HUES64 (cell line): ENCODE results near the gene PPARD.
"Not testable (repeated sequence)": the region's sequence is repeated elsewhere in the genome, so short reads cannot be mapped to it uniquely, and the experiment has no call there.

Experiments
- H3K27ac ChIP-seq: 2 replicates; pipeline ENCODE4 v1.7.0; 2013; ENCODE audit warnings: low read depth, low read length, inconsistent platforms
- H3K27me3 ChIP-seq: 2 replicates; pipeline ENCODE4 v1.6.1; 2013; ENCODE audit warnings: mild to moderate bottlenecking, low read length; ENCODE audit not compliant: insufficient read depth
- H3K36me3 ChIP-seq: 2 replicates; pipeline ENCODE4 v1.6.1; 2013; ENCODE audit warnings: mild to moderate bottlenecking, low read length; ENCODE audit not compliant: insufficient read depth
- H3K4me1 ChIP-seq: 2 replicates; pipeline ENCODE4 v1.6.1; 2013; ENCODE audit warnings: mild to moderate bottlenecking, low read length, moderate library complexity; ENCODE audit not compliant: insufficient read depth
- H3K4me3 ChIP-seq: 2 replicates; pipeline ENCODE4 v1.5.1; 2013; ENCODE audit warnings: mild to moderate bottlenecking, low read length, moderate library complexity
- H3K9ac ChIP-seq: 2 replicates; pipeline ENCODE4 v1.6.1; 2013; ENCODE audit warnings: mild to moderate bottlenecking, low read depth, low read length
- H3K9me3 ChIP-seq: 2 replicates; pipeline ENCODE4 v1.6.1; 2013; ENCODE audit warnings: low read depth, low read length; ENCODE audit not compliant: insufficient read depth
- WGBS: fragments of 150-250, 120-280 bp; methylation state at CpG from one replicate; pipeline ENCODE4 v1.1.7; 2013; ENCODE audit warnings: missing lambda C conversion rate; 5-methylcytosine and 5-hydroxymethylcytosine counted together

Gene PPARD

DNA sequence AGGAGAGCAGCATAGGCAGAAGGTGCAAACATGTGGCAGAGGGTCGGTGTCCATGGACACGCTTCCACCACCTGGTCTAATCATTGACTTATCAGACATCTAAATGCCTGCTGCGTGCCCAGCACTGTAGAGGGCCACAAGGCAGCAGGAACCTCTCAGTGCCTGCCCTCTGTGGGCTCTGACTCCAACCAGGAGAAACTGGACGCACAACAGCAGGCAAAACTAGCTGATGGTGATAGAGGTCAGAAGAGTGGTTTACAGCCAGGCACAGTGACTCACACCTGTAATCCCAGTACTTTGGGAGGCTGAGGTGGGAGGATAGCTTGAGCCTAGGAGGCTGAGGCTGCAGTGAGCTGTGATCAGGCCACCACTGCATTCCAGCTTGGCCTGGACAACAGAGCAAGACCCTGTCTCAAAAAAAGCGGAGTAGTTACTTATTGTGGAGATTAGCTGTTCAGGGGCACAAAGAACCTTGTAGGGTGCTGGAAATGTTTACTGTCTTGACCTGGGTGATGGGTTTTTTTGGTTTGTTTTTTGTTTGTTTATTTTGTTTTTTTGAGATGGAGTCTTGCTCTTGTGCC, 46.5 kb downstream of the PPARD start:
- no peaks in the 10 kb centered on the region for H3K27me3 ChIP-seq
- H3K4me1 ChIP-seq: no peaks in the 10 kb centered on the region
- no peak overlapping the region for H3K9ac ChIP-seq
- H3K9me3 ChIP-seq: no peaks in the 10 kb centered on the region
- H3K4me3 ChIP-seq: no peak overlapping the region
- WGBS: 94% methylated on average over 5 of the region's 5 CpGs
- no peak overlapping the region for H3K27ac ChIP-seq
- no peaks in the 10 kb centered on the region for H3K36me3 ChIP-seq

DNA sequence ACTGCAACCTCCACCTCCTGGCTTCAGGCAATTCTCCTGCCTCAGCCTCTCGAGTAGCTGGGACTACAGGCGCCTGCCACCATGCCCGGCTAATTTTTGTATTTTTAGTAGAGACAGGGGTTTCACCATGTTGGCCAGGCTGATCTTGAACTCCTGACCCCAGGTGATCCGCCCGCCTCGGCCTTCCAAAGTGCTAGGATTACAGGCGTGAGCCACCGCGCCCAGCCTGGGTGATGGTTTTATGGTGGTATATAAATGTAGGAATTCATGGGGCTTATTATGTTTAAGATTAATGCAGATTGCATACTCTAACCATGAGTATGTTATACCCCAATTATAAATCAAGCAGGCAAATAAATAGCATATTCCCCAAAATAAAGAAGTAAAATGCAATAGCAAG, 47.0 kb downstream of the PPARD start:
- H3K27me3 ChIP-seq, H3K4me3 ChIP-seq, H3K9ac ChIP-seq, H3K27ac ChIP-seq, H3K9me3 ChIP-seq, H3K4me1 ChIP-seq, H3K36me3 ChIP-seq: not testable (repeated sequence)
- WGBS: 96% methylated on average over 9 of the region's 9 CpGs

DNA sequence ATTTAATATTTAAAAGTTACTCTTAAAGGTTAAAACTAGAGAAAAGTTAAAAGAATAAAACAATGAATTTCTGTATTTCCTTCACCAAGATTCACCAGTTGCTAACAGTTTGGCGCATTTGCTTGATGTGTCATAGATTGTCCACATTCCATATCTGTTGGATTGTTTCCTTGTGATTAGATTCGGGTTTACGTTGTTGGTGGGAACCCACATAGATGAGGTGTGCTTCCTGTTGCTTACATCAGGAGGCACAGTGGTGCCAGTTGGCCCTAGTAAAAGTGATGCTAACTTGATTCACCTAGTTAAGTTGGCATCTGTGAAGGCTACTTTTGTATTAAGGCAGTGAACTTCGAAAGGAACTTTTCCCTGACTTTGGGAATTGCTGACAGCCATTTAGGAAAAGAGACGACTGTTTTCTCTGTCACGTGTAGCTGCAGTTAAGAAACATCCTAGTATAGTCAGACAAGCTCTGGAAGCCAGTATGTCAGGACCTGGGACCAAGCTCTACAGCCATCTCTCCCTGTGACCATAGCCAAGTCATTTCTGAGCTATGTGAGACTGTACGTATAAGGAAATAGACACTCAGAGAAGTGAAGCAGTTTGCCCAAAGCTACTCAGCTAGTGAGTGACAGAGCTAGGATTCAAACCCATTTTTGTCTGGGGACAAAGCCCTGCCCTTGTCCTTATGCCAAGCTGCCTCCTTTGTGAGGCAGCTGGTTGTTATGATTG, 49.0 kb downstream of the PPARD start:
- H3K4me3 ChIP-seq: no peak overlapping the region
- H3K9ac ChIP-seq: no peak overlapping the region
- H3K4me1 ChIP-seq: no peaks in the 10 kb centered on the region
- 95% methylated on average over 7 of the region's 7 CpGs for WGBS
- H3K36me3 ChIP-seq: no peaks in the 10 kb centered on the region
- H3K9me3 ChIP-seq: no peaks in the 10 kb centered on the region
- no peak overlapping the region for H3K27ac ChIP-seq
- no peaks in the 10 kb centered on the region for H3K27me3 ChIP-seq

DNA sequence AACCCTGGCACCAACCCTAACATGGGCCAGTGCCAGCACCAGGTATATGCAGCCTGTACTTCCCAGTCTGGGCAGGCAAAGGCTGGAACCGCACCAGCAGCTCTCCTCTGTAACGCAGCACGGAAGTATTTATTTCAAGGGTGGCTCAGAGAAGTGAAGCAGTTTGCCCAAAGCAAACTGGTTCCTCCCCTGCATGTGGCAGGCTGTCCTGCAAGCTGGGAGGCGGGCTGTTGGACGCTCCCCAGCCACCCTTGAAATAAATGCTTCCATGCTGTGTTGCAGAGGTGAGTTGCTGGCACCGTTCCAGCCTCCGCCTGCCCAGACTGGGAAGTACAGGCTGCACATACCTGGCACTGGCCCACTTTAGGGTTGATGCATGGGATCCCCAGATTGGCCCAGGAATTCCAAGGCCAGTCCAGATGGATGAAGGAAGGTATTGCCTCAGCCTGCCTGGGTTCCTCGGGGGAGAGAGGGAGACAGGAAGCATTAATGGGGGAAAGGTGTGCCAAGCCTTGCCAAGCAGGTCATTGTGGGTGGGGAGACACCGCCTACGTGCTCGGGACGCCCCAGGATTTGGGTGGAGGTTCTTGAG, 49.8 kb downstream of the PPARD start:
- WGBS: 92% methylated on average over 12 of the region's 12 CpGs
- H3K27ac ChIP-seq: no peak overlapping the region
- no peaks in the 10 kb centered on the region for H3K4me1 ChIP-seq
- no peak overlapping the region for H3K4me3 ChIP-seq
- no peaks in the 10 kb centered on the region for H3K9me3 ChIP-seq
- H3K36me3 ChIP-seq: no peaks in the 10 kb centered on the region
- H3K27me3 ChIP-seq: no peaks in the 10 kb centered on the region
- H3K9ac ChIP-seq: no peak overlapping the region

DNA sequence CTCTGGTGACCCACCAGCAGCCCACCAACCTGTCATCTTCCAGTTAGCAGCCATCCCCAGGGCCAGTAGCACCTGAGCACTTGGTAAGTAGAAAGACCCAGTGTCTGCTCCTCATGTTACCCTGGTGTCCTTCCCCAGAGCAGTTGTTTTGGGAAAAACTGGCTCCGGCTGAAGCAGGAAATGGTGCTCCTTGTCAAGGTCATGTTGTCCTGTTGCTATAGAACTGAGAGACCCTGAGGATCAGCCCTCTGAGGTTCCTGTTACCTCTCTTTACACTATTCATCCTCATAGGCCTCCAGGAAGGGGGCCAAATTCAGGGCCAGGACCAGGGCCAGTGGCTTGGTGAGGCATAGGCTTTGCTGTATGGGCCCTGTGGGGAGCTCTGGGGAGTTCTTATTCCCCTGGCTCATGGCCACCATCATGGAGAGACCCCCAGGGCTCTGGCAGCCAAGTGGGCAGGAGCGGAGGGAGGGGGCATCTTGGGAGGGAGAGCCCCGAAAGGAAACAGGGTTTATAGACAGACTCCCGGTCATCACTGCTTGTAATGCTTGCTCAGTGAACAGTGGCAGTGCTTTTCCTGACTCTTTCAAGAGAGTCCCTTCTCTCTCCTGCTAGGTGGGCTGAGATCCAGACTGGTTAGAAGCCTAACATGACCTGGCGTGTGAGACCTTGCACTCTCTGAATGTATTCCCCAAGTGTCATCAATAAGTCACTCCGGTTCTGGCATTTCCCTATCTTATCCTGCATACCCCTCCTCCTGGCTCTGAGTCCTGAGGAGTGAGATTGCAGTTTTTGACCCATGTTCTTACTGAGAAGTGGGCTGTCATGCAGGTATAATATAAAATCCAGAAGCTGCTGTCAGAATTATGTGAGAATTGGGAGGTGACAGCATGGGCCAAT, 50.7 kb downstream of the PPARD start:
- H3K36me3 ChIP-seq: no peaks in the 10 kb centered on the region
- no peak overlapping the region for H3K9ac ChIP-seq
- peaks cover 3% of the 10 kb centered on the region; the same call in 1 of the 2 replicates for H3K4me1 ChIP-seq
- H3K9me3 ChIP-seq: 0 out of 2 replicates have a peak, but pooled peaks cover 2% of the 10 kb centered on the region
- H3K4me3 ChIP-seq: no peak overlapping the region
- WGBS: 89% methylated on average over 6 of the region's 6 CpGs
- no peak overlapping the region for H3K27ac ChIP-seq
- no peaks in the 10 kb centered on the region for H3K27me3 ChIP-seq

DNA sequence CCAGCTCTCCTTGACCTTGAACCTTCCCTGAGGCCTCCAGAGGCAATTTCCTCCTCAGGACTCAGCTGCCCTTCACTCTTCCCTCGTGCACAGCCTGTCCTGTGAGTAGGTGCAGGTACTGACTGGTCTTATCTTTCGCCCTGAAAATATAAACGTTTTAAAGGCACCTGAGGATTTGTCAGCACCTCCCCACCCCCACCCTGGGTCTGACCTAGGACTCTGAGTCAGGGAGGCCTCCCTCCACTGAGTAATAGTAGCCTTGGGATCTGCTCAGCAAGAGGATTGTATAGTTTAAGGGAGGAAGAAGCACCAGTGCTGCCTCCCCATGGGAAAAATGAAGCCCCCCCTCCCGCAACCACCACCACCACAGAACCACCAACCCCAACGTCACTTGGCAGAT, 54.6 kb downstream of the PPARD start:
- H3K27ac ChIP-seq: no peak overlapping the region
- 0 out of 2 replicates have a peak, but pooled peaks cover 2% of the 10 kb centered on the region for H3K9me3 ChIP-seq
- H3K9ac ChIP-seq: no peak overlapping the region
- peaks cover 3% of the 10 kb centered on the region; the same call in 1 of the 2 replicates for H3K4me1 ChIP-seq
- H3K36me3 ChIP-seq: no peaks in the 10 kb centered on the region
- WGBS: 73% methylated on average over 5 of the region's 5 CpGs
- H3K4me3 ChIP-seq: no peak overlapping the region
- no peaks in the 10 kb centered on the region for H3K27me3 ChIP-seq

DNA sequence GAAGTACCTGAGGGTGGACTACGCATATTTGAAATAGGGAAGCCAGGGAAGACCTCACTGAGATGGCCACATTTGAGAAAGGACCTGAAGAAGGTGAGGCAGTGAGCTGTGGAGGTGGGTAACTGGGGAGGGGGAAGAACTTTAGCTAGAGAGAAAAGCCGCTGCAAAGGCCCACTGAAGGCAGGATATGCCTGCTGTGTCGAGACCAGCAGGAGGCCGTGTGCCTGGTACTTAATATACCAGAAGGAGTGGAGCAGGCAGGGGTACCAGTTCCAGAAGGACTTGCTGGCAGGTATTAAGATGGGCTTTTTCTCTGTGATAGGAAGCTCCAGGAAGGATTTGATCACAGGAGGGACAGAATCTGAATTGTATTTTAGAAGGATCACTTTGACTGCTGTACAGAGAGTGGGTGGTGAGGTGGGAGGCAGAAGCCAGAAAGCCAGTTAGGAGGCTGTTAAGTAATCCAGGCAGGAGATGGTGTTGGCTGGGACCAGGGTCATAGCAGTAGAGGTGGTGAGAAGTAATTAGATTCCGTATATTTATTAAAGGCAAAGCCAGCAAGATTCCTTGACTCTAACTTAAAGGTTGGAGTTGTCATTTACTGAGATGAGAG, 55.6 kb downstream of the PPARD start:
- no peak overlapping the region for H3K4me3 ChIP-seq
- no peak overlapping the region for H3K9ac ChIP-seq
- no peaks in the 10 kb centered on the region for H3K27me3 ChIP-seq
- peaks cover 3% of the 10 kb centered on the region; the same call in 1 of the 2 replicates for H3K4me1 ChIP-seq
- H3K27ac ChIP-seq: no peak overlapping the region
- WGBS: 77% methylated on average over 5 of the region's 5 CpGs
- H3K36me3 ChIP-seq: no peaks in the 10 kb centered on the region
- H3K9me3 ChIP-seq: 0 out of 2 replicates have a peak, but pooled peaks cover 2% of the 10 kb centered on the region

DNA sequence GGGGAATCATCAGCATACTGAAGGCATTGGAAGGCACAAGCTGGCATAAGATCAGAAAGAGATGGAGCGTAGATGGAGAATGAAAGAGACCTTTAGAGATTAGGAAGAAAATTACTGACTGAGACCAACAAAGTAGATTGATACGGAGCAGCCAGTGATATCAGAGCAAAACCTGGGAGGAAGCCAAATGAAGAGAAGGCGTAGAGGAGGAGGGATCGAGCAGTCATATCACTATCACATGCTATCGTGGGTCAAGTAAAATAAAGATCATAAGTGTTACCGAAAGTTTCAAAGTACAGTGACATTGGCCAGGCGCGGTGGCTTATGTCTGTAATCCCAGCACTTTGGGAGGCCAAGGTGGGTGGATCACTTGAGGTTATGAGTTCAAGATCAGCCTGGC, 56.2 kb downstream of the PPARD start:
- H3K4me1 ChIP-seq: peaks cover 3% of the 10 kb centered on the region; the same call in 1 of the 2 replicates

DNA sequence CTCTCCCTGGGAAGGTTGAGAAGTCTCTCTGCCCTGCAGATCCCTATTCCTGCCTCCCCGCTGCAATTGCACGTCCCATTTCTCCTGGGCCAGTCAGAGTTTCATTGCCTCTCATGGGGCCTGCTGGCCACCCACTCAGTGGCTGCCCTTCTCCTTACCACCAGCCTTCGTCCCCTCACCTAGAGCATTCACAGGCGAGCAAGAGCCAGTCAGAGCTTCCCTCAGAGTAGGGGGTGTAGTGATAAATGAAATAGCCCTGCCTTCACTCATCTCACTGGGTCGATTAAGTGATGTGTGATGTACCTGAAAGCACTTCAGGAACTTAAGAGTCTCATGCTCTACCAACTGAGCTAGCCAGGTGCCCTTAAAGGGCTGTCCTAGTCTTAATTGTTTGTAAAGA, 57.8 kb downstream of the PPARD start:
- Histone ChIP-seq H3K4me1 (peaks cover 3% of the 10 kb centered on the region; the same call in 1 of the 2 replicates), H3K9me3 (0 out of 2 replicates have a peak, but pooled peaks cover 2% of the 10 kb centered on the region), H3K27me3 (no peaks in the 10 kb centered on the region), H3K27ac (no peak overlapping the region), H3K36me3 (no peaks in the 10 kb centered on the region), H3K9ac (no peak overlapping the region), H3K4me3 (no peak overlapping the region)
- 93% methylated on average over 4 of the region's 5 CpGs for WGBS

More for the DNA sequence above, 56.2 kb downstream of the PPARD start:
- Histone ChIP-seq H3K9ac (no peak overlapping the region), H3K9me3 (0 out of 2 replicates have a peak, but pooled peaks cover 2% of the 10 kb centered on the region), H3K4me3 (no peak overlapping the region), H3K36me3 (no peaks in the 10 kb centered on the region), H3K27ac (no peak overlapping the region), H3K27me3 (no peaks in the 10 kb centered on the region)
- 97% methylated on average over 8 of the region's 8 CpGs for WGBS

DNA sequence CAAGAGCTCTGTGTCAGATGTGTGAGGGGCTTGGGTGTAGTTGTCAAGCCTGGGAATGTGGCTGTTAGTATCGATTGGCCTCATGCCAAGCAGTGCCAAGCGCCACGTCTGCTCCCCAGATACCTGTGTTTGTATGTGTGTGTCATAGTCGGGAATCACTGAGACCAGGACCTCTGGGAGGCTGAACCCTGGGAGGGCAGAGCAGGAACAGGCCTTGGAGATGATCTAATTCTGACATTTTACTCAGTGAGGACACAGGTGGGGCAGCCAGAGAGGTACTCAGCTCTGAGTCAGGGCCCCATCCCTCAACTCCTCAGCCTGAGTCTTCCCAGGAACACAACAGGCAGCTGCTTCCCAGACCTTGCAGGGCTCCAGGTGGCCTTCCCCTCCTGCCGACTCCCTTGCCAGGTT, 58.5 kb downstream of the PPARD start:
- no peak overlapping the region for H3K9ac ChIP-seq
- 91% methylated on average over 5 of the region's 5 CpGs for WGBS
- 0 out of 2 replicates have a peak, but pooled peaks cover 2% of the 10 kb centered on the region for H3K9me3 ChIP-seq
- H3K4me1 ChIP-seq: peaks cover 3% of the 10 kb centered on the region; the same call in 1 of the 2 replicates
- no peak overlapping the region for H3K4me3 ChIP-seq
- H3K36me3 ChIP-seq: no peaks in the 10 kb centered on the region
- H3K27me3 ChIP-seq: no peaks in the 10 kb centered on the region
- no peak overlapping the region for H3K27ac ChIP-seq
